Urothelium cell line (cell line): ENCODE measurements around the gene PDIA2.

Experiments used
- DNase-seq: peaks from one replicate; pipeline ENCODE4 v3.0.0; 2011; ENCODE audit warnings: low spot score, mixed read lengths
- FAIRE-seq: peaks from 2 replicates; lab custom pipeline; 2011; peaks lifted over from hg19 to GRCh38; lab: Jason Lieb, UNC

The PDIA2 gene

DNA sequence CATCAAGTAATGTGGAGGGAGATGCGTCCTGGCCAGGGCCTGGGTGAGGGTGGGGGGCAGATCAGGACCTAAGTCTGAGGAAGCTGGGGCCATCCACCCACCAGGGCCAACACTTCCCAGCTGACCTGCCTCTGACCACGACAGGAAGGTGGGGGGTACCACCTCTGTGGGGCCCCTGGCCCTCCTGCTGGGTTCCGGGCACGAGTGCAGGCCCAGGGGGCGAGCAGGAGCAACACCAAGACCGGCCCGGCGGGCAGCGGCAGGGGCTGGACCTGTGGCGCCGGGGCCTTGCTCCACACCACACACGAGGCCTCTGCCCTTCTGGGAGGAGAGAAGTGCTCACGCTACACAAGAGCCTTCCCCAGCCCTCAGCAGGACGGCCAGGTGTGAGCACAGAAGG, 13.3 kb downstream of the PDIA2 start:
- DNase-seq: no peak
- FAIRE-seq: no peak

DNA sequence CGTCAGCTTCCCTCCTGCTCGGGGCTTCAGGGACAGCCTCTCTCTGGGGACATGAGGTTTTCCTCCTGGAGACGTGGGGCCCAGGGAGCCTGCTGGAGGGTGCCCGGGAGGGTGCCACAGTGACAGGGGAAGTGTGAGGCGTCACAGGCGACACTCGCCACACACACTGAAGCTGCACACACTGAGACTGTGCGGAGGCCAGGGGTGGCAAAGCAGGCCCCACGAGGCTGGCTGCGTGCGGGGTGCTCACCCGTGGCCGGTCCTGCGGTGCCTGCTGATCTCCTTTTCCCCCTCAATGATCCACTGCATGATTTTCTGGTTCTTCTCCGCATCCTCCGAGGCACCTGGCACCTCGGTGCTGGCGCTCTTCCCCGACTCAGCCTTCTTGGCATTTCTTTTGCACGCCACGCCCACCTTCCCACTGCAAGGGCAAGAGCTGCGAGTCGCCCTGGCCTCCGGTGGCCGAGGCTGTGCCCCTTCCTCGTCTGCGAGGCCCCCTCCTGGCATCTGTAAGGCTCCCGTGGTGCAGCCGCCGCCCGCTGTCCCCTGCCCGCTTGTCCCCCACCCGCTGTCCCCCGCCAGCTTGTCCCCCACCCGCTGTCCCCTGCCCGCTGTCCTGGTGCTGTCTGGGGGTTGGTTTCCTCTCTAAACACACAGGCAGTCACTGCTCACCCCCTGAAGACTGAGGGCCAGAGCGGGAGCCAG, 14.0 kb downstream of the PDIA2 start:
- FAIRE-seq: no peak
- no peak for DNase-seq

DNA sequence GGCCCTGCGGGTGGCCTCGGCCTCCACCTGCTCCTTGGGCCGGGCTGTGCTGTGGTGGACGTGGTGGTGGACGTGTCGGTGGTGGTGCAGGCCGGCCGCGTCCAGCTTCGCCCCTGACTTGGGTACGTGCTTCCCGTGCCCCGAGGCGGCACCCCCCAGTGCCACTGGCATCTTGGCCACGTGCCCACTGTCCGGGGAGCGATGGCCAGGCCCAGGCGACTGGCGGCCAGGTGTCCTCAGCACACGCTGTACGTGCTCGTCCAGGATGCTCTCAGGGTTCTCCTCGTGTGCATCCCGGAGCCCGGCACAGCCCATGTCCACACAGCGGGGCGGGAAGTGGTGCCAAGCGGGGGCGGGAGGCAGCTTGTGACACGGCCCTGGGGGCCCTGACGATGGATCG, 14.9 kb downstream of the PDIA2 start:
- FAIRE-seq (no peak), DNase-seq (no peak)

DNA sequence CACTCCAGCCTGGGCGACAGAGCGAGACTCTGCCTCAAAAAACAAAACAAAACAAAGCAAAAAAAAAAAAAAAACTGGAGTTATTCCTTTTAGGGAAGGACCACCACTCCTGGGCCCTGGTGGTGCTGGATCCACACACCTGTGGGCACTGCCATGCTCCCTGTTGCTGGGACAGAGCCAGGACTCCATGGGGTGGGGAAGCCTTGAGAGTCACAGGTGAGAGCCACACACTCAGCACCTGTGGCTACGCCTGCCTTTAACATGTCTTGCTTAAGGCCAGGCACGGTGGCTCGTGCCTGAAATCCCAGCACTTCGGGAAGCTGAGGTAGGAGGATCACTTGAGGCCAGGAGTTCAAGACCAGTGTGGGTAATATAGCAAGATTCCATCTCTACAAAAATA, 18.3 kb downstream of the PDIA2 start:
- FAIRE-seq (no peak), DNase-seq (no peak)

DNA sequence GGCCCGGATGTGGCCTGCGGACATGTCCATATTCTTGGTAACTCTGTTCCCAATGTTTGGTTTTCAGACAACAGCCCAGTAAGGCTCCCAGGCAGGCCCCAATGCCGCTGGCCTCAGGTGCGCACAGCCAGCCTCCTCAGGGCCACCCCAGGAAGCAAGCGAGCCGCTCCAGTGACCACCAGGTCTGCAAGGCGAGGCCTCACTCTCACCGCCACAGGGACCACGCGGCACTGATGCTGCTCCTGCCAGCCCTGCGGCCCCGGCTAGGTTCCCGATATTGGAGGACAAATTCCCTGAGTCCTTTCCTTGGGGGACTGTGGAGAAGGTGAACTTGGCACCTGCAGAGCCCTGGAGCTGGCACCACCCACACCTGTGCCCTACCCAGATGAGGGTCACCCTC, 19.0 kb downstream of the PDIA2 start:
- no peak for FAIRE-seq
- DNase-seq: no peak

DNA sequence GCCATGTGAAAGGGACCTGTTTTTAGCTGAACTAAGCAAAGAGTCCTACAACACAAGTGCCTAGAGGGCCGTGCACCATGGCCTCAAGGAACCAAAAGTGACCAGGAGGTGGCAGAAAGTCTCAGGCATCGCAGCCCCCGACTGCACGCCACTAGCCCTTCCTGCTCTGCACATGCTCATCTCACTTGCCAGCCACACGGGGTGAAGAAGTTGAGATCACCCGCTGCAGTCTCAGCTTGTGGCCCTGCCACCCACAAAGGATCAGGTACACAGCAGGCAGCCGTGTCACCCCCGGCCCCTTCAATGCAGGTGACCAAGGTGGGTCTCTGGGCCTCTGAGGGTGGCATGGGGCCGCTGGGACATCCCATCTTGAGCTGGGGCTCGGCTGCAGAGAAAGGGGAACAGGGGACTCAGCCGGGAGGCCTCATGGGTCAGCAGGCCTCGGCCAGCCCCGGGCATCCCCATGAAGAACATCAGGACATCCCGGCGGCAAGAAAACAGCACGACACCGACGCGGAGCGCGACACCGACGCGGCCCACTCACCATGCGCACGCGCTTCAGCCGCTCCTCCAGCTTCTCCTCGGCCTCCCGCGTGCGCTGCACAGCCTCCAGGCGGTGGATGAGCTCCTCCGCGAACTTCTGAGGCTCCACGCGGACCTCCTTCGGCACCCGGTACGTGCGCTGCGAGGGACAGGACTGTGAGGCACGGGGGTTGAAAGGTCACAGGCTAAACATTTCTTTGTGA, 21.0 kb downstream of the PDIA2 start:
- FAIRE-seq (no peak), DNase-seq (no peak)

DNA sequence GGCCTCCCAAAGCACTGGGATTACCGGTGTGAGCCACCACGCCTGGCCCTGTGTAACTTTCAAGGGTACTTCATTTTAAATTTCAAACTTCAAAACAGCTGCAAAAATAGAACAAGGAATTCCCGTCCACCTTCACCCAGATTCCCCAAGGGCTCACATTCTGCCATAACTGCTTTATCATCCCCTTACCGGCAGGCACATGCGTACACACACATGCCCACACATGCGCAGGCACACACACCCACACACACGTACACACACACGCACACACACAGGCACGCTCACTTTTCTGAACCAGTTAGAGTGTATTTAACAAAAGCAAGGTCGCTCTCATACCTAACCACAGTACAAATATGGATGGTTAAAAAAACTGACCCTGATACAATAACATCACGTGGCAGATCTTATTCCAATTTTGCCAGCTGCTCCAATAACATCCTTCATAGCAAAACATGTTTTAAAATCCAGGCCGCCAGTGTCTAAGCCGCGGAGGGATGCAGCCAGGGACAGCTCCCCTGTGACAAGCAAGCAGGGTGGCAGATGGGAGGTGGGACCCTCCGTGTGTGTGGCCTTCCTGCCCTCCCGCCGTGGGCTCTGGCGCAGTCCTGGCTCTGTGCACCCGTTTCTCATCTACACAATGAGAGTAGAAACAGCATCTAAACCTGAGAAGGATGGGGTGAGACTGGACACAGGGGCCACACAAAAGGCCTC, 23.1 kb downstream of the PDIA2 start:
- FAIRE-seq (no peak), DNase-seq (no peak)

DNA sequence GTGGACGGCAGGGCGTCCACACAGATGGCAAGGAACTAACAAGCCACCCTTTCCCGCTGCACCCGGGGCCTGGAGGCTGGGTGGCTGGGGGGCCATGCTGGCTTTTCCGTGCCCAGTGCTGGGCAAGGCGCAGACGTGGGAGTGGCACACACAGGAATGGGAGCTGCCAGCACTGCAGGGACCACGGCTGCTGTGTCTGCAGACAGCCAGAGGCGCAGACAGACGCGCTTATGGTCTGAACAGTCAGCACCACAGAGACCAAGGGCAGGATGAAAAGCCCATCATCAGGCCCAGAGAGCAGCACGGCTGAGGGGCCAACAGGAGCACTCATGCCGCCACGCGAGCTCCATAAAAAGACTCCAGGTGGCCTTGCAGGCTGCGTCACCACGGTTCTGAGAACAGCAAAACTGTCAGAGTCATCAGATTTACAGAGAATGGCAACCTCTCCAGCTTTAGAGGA, 24.0 kb downstream of the PDIA2 start:
- FAIRE-seq: no peak
- DNase-seq: no peak

DNA sequence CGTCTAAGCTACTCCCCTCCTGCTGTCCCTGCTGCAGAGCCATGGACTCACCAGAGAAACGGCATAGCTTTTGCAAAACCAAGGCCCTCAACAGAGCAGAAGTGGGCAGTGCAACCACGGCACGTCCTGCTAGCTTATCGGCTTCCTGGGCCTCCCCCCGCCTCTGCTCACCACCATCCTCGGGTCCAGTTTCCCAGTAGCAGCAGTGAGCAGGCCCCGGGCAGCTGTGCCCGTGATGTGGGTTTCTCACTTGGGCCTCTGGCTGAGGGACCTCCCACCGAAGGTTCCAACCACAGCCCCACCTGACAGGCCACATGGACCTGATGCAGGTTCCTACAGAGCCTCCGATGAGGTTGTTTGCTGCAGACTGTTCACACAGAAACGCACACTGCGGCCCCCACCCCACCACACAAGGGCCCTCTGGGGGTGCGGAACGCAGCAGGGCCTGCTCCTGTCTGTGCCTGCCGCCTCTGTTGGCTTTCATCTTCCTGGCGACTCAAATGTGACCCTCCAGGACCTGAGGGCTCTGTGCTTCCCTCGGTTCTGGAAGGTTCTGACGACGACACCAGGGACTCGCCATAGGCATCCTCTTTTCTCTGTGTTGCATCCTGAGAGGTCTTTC, 24.8 kb downstream of the PDIA2 start:
- no peak for DNase-seq

DNA sequence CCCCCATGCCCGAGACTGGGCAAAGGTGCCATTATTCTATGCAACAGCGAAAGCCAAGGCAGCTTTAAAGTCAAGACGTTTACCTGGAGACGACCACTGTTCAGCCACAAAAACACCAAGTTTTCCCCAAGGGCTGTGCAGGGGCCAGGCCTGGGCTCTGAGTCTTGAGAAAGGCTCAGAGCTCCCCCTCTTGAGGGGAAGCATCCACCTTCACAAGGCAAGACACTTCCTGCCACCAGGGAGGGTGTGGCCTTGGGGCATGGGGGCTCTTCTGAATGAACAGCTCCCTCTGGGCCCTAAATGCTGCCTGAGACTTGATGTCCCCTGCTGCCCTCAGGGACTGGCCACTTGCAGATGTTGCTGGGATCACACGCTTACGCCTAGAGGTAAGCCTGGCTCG, 26.5 kb downstream of the PDIA2 start:
- DNase-seq: no peak
- no peak for FAIRE-seq

More for the DNA sequence above, 24.8 kb downstream of the PDIA2 start:
- no peak for FAIRE-seq

DNA sequence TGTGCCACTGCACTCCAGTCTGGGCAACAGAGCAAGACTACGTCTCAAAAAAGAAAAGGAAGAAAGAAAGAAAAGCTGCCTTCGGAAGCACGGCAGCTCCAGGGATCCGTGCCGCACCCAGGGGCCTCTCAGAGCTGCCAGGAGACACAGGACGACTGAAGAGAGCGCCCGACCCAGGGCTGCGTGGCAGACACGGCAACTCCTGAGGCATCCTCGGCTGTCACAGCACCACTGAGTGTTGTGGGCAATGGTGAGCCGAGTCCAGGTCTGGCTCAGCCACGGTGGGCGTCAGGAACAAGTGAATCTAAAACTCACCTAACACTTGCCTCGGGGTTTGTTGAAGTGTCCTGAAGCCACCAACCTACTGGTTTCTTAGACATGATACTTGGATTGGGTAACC, 28.8 kb downstream of the PDIA2 start:
- no peak for FAIRE-seq
- no peak for DNase-seq

DNA sequence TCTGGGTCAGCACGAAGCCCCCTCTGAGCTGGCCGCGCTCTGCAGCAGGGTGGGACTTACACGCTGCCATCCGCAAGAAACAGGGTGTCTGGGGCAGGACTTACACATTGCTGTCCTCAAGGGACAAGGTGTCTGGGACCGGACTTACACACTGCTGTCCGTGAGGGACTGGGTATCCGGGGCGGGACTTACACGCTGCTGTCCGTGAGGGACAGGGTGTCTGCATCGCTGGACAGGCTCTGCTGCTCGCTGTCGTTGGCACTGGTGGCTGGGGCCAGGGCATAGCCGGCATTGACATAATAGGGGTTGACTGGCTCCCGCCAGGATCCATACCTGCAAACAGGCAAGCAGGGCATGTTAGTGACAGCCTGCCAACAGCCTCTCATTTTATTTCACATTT, 31.4 kb downstream of the PDIA2 start:
- FAIRE-seq (no peak), DNase-seq (no peak)

DNA sequence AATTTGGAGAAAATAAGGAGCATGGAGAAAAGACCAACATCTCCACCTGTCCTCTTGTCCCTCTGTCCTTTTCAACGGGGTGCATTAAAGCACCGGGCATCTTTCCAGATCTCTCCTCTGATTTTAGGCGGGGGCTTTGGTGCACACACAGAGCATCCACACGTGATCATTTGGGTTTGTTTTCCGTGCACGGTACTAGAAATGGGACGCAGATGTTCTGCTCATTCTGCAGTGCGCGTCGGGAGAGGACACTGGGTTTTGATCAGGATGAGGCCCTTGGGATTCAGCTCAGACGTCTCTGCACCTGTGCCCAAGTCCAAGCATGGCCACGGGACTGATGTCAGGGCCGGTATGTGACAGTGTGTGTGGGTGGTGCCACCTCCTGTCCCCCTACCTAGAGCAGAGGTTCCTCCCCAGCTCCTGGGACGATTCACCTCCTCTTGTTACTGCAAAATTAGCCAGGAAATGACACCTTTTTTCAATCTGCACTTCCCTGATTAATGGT, 31.9 kb downstream of the PDIA2 start:
- FAIRE-seq (no peak), DNase-seq (no peak)

DNA sequence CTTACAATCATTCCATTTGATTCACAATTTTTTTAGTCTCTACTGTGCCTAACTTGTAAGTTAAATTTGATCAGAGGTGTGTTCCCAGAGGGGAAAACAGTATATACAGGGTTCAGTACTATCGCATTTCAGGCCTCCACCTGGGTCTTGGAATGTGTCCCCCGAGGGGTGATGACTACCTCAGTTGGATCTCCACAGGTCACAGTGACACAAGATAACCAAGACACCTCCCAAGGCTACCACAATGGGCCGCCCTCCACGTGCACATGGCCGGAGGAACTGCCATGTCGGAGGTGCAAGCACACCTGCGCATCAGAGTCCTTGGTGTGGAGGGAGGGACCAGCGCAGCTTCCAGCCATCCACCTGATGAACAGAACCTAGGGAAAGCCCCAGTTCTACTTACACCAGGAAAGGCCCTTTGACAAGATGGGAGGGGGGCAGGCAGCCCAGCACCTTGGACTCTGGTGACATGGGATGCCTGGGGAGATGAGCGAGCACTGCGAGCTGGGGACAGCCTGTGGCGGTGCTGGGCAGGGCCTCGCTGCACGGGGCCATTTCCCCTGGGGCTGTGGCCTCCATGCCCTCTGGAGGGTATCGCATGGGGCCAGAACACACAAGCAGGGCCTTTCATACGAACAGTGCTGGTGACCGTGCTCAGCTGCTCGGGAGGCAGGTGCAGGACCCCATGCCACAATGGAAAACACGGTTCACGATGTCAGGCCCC, 33.9 kb downstream of the PDIA2 start:
- FAIRE-seq: no peak
- DNase-seq: no peak

DNA sequence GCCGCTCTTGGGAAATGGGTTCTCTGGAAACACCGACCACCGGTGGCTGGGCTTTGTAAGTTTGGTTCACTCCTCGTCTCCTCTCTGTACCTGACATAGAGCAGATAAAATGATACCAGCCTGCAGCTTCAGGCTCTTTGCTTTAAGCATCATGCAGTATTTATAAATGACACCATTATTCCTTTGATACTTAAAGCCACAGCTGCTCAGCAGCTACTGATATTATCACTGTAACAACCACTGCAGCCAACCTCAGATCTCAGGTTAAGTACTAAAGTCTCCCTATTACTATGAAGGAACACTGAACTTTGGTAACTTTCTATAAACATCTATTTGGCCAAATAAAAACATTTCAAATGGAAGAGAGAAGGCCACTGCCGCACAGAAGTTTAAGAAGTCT, 34.6 kb downstream of the PDIA2 start:
- FAIRE-seq (no peak), DNase-seq (no peak)

DNA sequence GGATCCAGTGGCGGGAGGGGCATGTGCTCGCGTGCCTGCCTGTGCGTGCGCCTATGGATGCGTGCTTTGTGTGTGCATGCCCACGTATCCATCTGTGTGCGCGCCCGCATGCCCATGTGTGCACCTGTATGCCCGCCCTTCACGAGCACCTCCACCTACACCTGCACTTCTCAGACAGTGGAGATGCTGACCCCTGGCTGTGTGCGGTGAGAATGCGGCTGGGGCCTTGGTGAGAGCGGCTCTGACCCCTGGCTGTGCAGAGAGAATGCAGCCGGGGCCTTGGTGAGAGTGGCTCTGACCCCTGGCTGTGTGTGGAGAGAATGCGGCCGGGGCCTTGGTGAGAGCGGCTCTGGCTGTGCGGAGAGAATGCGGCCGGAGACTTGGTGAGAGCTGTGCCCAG, 35.7 kb downstream of the PDIA2 start:
- DNase-seq (no peak), FAIRE-seq (no peak)

DNA sequence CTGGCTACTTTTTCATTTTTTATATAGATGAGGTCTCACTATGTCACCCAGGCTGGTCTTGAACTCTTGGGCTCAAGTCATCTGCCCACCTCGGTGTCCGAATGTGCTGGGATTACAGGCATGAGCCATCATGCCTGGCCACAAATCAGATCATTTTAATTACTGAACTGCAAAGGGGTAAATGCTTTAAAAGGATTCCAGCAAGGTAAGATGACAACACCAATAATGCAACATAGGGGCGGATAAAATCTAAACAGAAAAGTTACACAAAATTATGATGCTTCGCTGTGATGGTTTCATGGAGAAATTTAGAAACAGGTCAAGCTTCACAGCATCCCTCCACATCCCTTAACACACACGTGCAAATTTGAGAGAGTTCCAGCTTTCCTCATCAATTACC, 37.2 kb downstream of the PDIA2 start:
- FAIRE-seq (no peak), DNase-seq (no peak)

DNA sequence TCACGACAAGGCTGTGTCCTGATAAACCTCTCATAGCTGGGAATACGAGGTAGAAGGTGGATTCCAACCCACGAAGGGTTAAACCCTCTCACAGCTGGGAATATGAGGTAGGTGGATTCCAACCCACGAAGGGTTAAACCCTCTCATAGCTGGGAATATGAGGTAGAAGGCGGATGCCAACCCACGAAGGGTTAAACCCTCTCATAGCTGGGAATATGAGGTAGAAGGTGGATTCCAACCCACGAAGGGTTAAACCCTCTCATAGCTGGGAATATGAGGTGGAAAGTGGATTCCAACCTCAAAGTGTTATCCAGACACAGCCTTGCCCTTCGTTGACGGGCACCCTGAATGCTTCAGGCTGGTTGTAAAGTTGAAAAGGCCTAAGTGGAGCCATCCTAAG, 38.6 kb downstream of the PDIA2 start:
- FAIRE-seq (no peak), DNase-seq (no peak)

DNA sequence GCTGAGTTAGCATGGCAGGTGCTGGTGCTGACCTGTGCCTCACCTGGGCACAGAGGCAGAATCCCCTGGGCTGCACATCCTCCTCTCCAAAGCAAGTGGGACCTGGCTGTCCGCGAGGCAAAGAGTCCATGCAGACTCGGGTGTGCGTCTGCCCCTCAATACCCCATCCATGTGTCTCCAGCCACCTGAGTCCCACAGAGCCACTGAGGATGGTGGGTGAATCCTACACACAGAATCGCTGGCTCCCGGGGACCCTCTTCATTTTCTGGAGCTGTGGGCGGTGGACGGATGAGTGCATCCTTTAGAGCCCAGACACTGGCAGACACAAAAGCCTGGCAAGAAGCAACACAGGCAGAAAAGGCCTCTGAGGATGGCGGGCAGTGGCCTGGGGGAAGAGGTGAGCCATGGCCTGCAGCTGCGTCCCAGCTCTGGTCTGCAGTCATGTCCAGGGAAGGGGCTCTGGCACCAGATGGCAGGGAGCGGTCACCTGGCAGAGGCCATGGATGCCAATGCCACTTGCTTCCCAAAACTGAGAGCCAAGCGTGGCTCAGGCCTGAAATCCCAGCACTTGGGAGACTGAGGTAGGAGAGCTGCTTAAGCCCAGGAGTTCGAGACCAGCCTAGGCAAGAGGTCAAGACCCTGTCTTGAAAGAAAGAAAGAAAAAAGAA, 39.6 kb downstream of the PDIA2 start:
- FAIRE-seq: no peak

DNA sequence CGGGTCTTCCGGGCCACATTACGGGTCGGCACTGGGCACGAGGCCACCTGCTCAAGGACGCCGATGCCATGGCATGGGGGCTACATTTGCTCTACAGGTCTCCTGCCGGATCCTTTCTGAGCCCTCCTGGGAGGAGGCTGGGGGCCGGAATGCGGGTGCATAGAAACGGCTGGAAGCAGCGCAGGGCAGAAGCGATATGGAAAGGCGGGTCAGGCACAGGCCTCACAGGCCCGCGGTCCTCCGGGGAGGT, 41.2 kb downstream of the PDIA2 start:
- DNase-seq: no peak
- no peak for FAIRE-seq

More for the DNA sequence above, 39.6 kb downstream of the PDIA2 start:
- DNase-seq: no peak
